Common myeloid progenitor, CD34-positive (primary cell): ENCODE results near the gene MYO1H.
"Not testable (repeated sequence)": the region's sequence is repeated elsewhere in the genome, so short reads cannot be mapped to it uniquely, and the experiment has no call there.

Experiments
- CTCF ChIA-PET: fragments of 350-600 bp; sonication (Branson Sonifier 250); formaldehyde crosslinking; loops from one replicate; lab custom pipeline; 2021; ENCODE audit warnings: antibody characterized with exemption; lab: Charles Lee
- POLR2A ChIA-PET: fragments of 350-600 bp; sonication (Branson Sonifier 250); formaldehyde crosslinking; loops from one replicate; lab custom pipeline; 2021; ENCODE audit warnings: antibody characterized with exemption; lab: Charles Lee
- DNase-seq, 3 donors: peaks; one replicate each; pipeline versions ENCODE4 v3.0.0 to v3.0.0-alpha.2; 2013
- H3K27ac ChIP-seq, 2 experiments: 1 replicate in 1 of 2; 2 replicates in 1 of 2; pipeline ENCODE4 v1.7.0; 2013; ENCODE audit warnings: inconsistent platforms in 2 of 2, low read length in 2 of 2, mild to moderate bottlenecking in 2 of 2, low read depth in 1 of 2, moderate library complexity in 1 of 2; ENCODE audit not compliant: severe bottlenecking in 2 of 2, insufficient read depth in 1 of 2, poor library complexity in 1 of 2
- H3K27me3 ChIP-seq, 5 experiments: replicated peaks in 2 of 5; 1 replicate in 3 of 5; 2 replicates in 2 of 5; pipeline versions ENCODE4 v1.6.1 to v1.7.0; 2013; ENCODE audit warnings: low read length in 4 of 5, mild to moderate bottlenecking in 2 of 5, moderate library complexity in 2 of 5, inconsistent platforms in 1 of 5; ENCODE audit not compliant: insufficient read depth in 5 of 5, control insufficient read depth in 4 of 5
- H3K36me3 ChIP-seq, 4 experiments: 1 replicate in 2 of 4; 2 replicates in 2 of 4; pipeline versions ENCODE4 v1.6.1 to v1.7.0; 2013; ENCODE audit warnings: low read length in 3 of 4, control low read depth in 1 of 4, mild to moderate bottlenecking in 1 of 4; ENCODE audit not compliant: control insufficient read depth in 4 of 4, insufficient read depth in 4 of 4
- H3K4me1 ChIP-seq, 4 experiments: 1 replicate in 3 of 4; 2 replicates in 1 of 4; pipeline versions ENCODE4 v1.6.1 to v1.7.1; 2013; ENCODE audit warnings: low read length in 3 of 4, mild to moderate bottlenecking in 3 of 4, control low read depth in 1 of 4, inconsistent platforms in 1 of 4, moderate library complexity in 1 of 4; ENCODE audit not compliant: control insufficient read depth in 4 of 4, insufficient read depth in 4 of 4; ENCODE audit errors: control extremely low read depth in 1 of 4
- H3K4me3 ChIP-seq, 7 experiments: 1 replicate in 4 of 7; 2 replicates in 3 of 7; pipeline versions ENCODE4 v1.5.1 to v1.7.0; 2013; ENCODE audit warnings: mild to moderate bottlenecking in 7 of 7, low read length in 6 of 7, moderate library complexity in 6 of 7, inconsistent platforms in 2 of 7, low read depth in 2 of 7, control low read depth in 1 of 7; ENCODE audit not compliant: insufficient read depth in 4 of 7, control insufficient read depth in 1 of 7; ENCODE audit errors: extremely low read depth in 1 of 7
- H3K9me3 ChIP-seq, 5 experiments: 1 replicate in 4 of 5; 2 replicates in 1 of 5; pipeline versions ENCODE4 v1.6.1 to v1.7.1; 2013; ENCODE audit warnings: low read length in 4 of 5, mild to moderate bottlenecking in 2 of 5, inconsistent platforms in 1 of 5, low read depth in 1 of 5, moderate library complexity in 1 of 5; ENCODE audit not compliant: control insufficient read depth in 4 of 5, insufficient read depth in 2 of 5; ENCODE audit errors: control extremely low read depth in 1 of 5
- WGBS: methylation state at CpG from one replicate; pipeline ENCODE4 v1.1.5; 2013; ENCODE audit not compliant: insufficient coverage; 5-methylcytosine and 5-hydroxymethylcytosine counted together

Gene MYO1H

DNA sequence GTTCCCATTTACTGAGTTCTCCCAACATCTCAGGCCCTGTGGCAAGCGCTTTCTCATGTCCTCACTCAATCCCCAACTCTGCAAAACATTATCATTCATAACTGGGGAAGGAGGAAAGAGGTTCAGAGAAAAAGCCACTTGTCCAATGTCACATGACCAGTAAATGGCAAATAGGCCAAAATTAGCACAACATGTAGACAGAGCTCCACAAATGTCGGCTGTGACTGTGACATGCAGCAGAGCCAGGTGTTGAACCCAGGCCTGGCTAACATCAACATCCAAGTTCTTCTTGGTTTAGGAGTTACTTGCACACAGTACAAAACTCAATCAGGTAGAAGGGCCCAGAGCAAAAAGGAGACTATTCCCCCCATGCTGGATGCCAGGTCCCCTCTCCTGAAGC is 118.6 kb downstream of the MYO1H start:
- no peak overlapping the region for H3K27ac ChIP-seq
- H3K36me3 ChIP-seq, result peaks cover 3 to 56% (median 30%) of the 10 kb centered on the region in 4 experiments
- ChIA-PET CTCF (interaction anchor here (0.7 kb wide), 1 partner anchor 16 kb away, joined by 3 read pairs; no protein-coding TSS in a partner anchor), POLR2A (interaction anchor here (2.3 kb wide), 1 partner anchor 10 kb away, joined by 8 read pairs; the partner anchor contains the start of genes KCTD10 and UBE3B)
- H3K9me3 ChIP-seq, result no peaks in the 10 kb centered on the region
- 100% methylated on average over 2 of the region's 2 CpGs for WGBS
- peaks cover 0 to 26% (median 18%) of the 10 kb centered on the region in 4 experiments for H3K4me1 ChIP-seq
- H3K4me3 ChIP-seq, result no peak overlapping the region
- no peaks in the 10 kb centered on the region for H3K27me3 ChIP-seq
- no peak for DNase-seq

DNA sequence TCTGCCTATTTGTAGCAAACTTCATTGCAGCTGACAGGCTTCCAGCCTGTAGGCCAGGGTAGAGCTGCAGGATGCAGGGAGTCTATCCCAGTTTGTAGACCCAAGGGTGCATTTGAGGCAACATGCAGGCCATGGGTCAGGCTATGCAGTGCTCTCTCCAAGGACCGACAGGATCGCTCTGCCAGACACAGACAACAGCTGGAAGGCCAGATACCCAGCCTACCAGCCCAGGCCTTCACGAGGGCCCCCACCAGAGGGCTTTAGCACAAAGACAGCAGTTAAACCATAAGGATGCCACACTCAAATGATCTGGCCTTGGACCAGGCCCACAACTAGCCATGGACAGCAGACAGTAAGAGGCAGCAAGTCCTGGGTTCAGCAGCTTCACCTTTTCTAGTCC is 119.1 kb downstream of the MYO1H start:
- Histone ChIP-seq H3K4me3 (no peak overlapping the region), H3K27ac (no peak overlapping the region), H3K36me3 (peaks cover 3 to 52% (median 30%) of the 10 kb centered on the region in 4 experiments), H3K4me1 (peaks cover 0 to 22% (median 14%) of the 10 kb centered on the region in 4 experiments), H3K27me3 (no peaks in the 10 kb centered on the region), H3K9me3 (no peaks in the 10 kb centered on the region)
- CTCF ChIA-PET, result interaction anchor here (0.7 kb wide), 1 partner anchor 16 kb away, joined by 3 read pairs; no protein-coding TSS in a partner anchor
- POLR2A ChIA-PET, result interaction anchor here (2.3 kb wide), 1 partner anchor 10 kb away, joined by 8 read pairs; the partner anchor contains the start of genes KCTD10 and UBE3B
- no peak for DNase-seq
- 98% methylated on average over 3 of the region's 3 CpGs for WGBS

DNA sequence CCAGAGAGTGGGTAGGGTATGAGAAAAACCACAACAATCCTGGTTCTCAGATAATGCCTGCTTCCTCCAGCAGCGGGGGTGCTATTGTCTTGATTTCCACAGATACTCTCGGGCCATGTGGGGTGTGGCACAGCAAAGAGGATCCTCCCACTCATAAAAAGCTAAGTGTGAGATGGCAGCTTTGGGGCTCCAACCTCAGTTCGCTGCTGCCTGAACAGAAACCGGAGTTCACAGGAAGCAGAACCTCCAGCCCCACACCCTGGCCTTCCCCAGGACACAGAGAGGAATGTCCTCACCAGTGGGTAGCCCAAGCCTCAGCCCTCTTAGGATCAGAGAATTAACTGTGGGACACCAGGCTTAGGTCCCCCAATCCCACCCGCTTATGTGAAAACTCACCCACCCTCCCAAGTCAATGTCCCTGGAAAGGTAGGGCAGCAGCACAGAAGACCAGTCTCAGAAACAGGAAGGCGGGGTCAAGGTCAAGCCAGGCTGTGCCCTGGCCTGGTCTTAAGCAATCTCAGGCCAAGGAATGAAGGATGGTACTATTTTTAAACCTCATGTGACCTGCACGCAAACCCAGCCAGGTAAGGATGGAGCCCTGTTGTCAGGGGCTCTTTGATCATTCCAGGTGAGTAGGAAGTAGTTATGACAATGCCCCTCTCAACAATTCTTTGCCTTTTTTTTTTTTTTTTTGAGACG is 120.4 kb downstream of the MYO1H start:
- H3K4me3 ChIP-seq, result no peak overlapping the region
- 63% methylated on average over 3 of the region's 8 CpGs for WGBS
- peaks cover 8 to 51% (median 28%) of the 10 kb centered on the region in 4 experiments for H3K36me3 ChIP-seq
- H3K4me1 ChIP-seq, result peaks cover 0 to 11% (median 9%) of the 10 kb centered on the region in 4 experiments
- H3K27ac ChIP-seq, result no peak overlapping the region
- no peaks in the 10 kb centered on the region for H3K9me3 ChIP-seq
- CTCF ChIA-PET, result interaction anchor here (1.1 kb wide), 1 partner anchor 9 kb away, joined by 3 read pairs; the partner anchor contains the start of genes KCTD10 and UBE3B
- peak; percentile 5 to 35 (median 20) for DNase-seq
- H3K27me3 ChIP-seq, result no peaks in the 10 kb centered on the region
- POLR2A ChIA-PET, result interaction anchor here (2.3 kb wide), 1 partner anchor 8 kb away, joined by 8 read pairs; the partner anchor contains the start of genes KCTD10 and UBE3B

DNA sequence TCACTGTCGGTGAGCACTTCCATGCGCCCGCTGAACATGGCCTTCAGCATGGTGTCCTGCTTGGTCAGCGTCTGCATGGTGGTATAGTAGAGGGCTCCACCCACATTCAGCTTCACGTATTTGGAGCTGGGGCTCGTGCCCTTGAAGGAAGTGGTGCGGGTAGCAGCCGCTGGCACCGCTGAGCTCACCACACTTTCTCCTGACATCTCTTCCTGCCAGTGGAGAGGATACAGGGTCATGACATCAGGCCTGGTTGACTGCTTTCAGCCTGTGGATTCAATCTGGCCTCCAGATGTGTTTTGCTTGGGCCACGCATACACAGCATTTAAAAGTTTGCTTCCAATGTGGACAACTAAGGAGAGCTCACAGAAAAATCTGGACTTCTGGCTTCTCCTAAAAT is 121.8 kb downstream of the MYO1H start:
- H3K36me3 ChIP-seq, result peaks cover 8 to 51% (median 25%) of the 10 kb centered on the region in 4 experiments
- no peak overlapping the region for H3K4me3 ChIP-seq
- no peak for DNase-seq
- no peaks in the 10 kb centered on the region for H3K9me3 ChIP-seq
- H3K27me3 ChIP-seq, result no peaks in the 10 kb centered on the region
- ChIA-PET CTCF (interaction anchor here (1.0 to 1.2 kb wide), 3 partner anchors 9 to 1965 kb away, joined by 3 read pairs; no protein-coding TSS in a partner anchor), POLR2A (no interaction called here)
- H3K27ac ChIP-seq, result no peak overlapping the region
- H3K4me1 ChIP-seq, result no peaks in the 10 kb centered on the region
- WGBS, result 92% methylated on average over 9 of the region's 10 CpGs

DNA sequence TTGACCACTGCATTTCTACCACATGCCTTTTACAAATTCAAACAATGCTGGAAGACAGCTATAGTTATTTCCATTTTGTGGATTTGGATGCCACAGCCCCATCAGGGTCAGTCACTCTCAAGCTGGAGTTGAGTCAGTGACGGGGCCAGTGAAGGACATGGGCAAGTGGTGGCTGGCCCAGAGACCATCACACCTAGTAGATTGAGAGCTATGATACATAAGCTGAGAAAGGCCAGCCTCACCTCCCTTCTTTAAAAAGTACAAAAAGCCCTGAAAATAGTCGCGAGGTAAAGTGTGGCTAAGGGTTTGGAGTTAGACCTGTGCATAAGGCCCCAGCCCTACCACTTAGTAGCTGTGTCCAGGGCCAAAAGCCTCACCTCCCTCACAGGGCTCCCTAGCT is 125.3 kb downstream of the MYO1H start:
- POLR2A ChIA-PET, result no interaction called here
- Histone ChIP-seq H3K9me3 (no peaks in the 10 kb centered on the region), H3K4me3 (no peak overlapping the region), H3K27me3 (no peaks in the 10 kb centered on the region), H3K4me1 (peaks cover 7 to 13% (median 12%) of the 10 kb centered on the region in 4 experiments), H3K36me3 (peaks cover 7 to 19% (median 13%) of the 10 kb centered on the region in 4 experiments), H3K27ac (no peak overlapping the region)
- WGBS, result no CpG with 5 or more reads among the region's 3 CpGs
- no peak for DNase-seq
- CTCF ChIA-PET, result interaction anchor here (1.2 to 2.0 kb wide), 2 partner anchors 8 to 40 kb away, joined by 3 to 8 read pairs; no protein-coding TSS in a partner anchor

DNA sequence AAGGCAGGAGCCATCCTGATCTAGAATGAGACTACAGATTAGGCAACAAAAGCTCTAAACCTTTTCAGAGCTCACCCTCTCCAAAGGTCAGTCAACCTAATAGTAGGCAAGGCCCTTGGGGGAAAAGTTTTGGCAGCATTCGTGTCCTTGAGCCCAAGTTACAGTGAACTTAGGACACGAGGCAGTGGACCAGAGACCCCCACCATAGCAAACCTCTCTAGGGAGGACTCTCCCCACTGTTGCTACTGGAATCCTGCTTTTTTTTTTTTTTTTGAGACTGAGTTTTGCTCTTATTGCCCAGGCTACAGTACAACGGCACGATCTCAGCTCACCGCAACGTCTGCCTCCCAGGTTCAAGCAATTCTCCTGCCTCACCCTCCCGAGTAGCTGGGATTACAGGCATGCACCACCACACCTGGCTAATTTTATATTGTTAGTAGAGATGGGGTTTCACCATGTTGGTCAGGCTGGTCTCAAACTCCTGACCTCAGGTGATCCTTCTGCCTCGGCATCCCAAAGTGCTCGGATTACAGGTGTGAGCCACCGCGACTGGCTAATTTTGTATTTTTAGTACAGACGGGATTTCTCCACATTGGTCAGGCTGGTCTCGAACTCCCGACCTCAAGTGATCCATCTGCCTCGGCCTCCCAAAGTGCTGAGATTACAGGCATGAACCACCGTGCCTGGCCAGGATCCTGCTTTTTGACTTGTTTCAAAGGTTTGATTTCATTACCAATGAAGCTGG is 126.0 kb downstream of the MYO1H start:
- Histone ChIP-seq H3K4me1 (peaks cover 9 to 20% (median 19%) of the 10 kb centered on the region in 4 experiments), H3K36me3 (peaks cover 4 to 15% (median 11%) of the 10 kb centered on the region in 4 experiments)
- H3K9me3 ChIP-seq, H3K27ac ChIP-seq, POLR2A ChIA-PET, H3K27me3 ChIP-seq, H3K4me3 ChIP-seq, DNase-seq: not testable (repeated sequence)
- CTCF ChIA-PET, result interaction anchor here (1.2 to 2.0 kb wide), 3 partner anchors 9 to 41 kb away, joined by 3 to 8 read pairs (median 5); no protein-coding TSS in a partner anchor
- 98% methylated on average over 9 of the region's 16 CpGs for WGBS
